Suprapubic skin (tissue), 4 donors: ENCODE results near the gene PSD. TPM values are rescaled to one million over a fixed set of nuclear protein-coding genes. Genes with fewer than 3 reads are reported as not detected.

Experiments used
- DNase-seq, 2 donors: peaks; one replicate each; pipeline ENCODE4 v3.0.0-alpha.2; 2019; ENCODE audit warnings: low spot score in 2 of 2
- H3K27ac ChIP-seq: fragments of 200-600 bp; sonication (generic); one replicate; pipeline ENCODE4 v1.5.1; 2019
- H3K27me3 ChIP-seq: fragments of 200-600 bp; sonication (generic); one replicate; pipeline ENCODE4 v1.5.1; 2019
- H3K36me3 ChIP-seq: fragments of 200-600 bp; sonication (generic); one replicate; pipeline ENCODE4 v1.5.1; 2019
- H3K4me1 ChIP-seq: fragments of 200-600 bp; sonication (generic); one replicate; pipeline ENCODE4 v1.5.1; 2019
- H3K4me3 ChIP-seq: fragments of 200-600 bp; sonication (generic); one replicate; pipeline ENCODE4 v1.5.1; 2019; ENCODE audit warnings: mild to moderate bottlenecking
- H3K9me3 ChIP-seq: fragments of 200-600 bp; sonication (generic); one replicate; pipeline ENCODE4 v1.5.1; 2019
- CTCF ChIP-seq, 2 donors: fragments of 200-600 bp in 1 of 2; fragments of 450-650 bp in 1 of 2; sonication (generic) in 1 of 2; IDR thresholded peaks; one replicate each; pipeline ENCODE4 v1.5.1; 2016 to 2019; ENCODE audit warnings: antibody characterized with exemption in 2 of 2, mild to moderate bottlenecking in 1 of 2, moderate library complexity in 1 of 2
- EP300 ChIP-seq: sonication (generic); formaldehyde crosslinking; IDR thresholded peaks from one replicate; pipeline ENCODE4 v1.6.1; 2017; ENCODE audit warnings: antibody characterized with exemption
- POLR2A ChIP-seq, 2 donors: fragments of 450-650 bp; IDR thresholded peaks; one replicate each; pipeline ENCODE4 v1.6.1; 2017; ENCODE audit warnings: antibody characterized with exemption in 2 of 2, mild to moderate bottlenecking in 2 of 2, moderate library complexity in 2 of 2
- POLR2AphosphoS5 ChIP-seq, 3 donors: sonication (generic); formaldehyde crosslinking; IDR thresholded peaks; one replicate each; pipeline ENCODE4 v1.6.1; 2017; ENCODE audit warnings: antibody characterized with exemption in 3 of 3
- WGBS: methylation state at CpG from one replicate; pipeline ENCODE4 v1.1.5; 2018; 5-methylcytosine and 5-hydroxymethylcytosine counted together
- total RNA-seq, 4 donors: library from RNA; depleted of rRNA; stranded (reverse); fragments of >200 nt; gene quantifications; one replicate each; pipeline ENCODE4 v1.1.0, GENCODE V29; 2016

The PSD gene
- total RNA-seq, 4 donors from 2014 or later = 1.7 to 4.8 (median 2.1) TPM

- no peaks in the 10 kb centered on the region for H3K9me3 ChIP-seq
- H3K4me3 ChIP-seq = peak overlapping the region; percentile 71
- H3K4me1 ChIP-seq = peaks cover 58% of the 10 kb centered on the region
- H3K27ac ChIP-seq = no peak overlapping the region
- H3K27me3 ChIP-seq = no peaks in the 10 kb centered on the region
- peaks cover 21% of the 10 kb centered on the region for H3K36me3 ChIP-seq
- 80% methylated on average over 3 of the region's 17 CpGs for WGBS
- DNase-seq = no peak
- TF ChIP-seq POLR2A (IDR thresholded peaks at IDR 0.05) (no peak), CTCF (IDR thresholded peaks at IDR 0.05) (no peak), EP300 (no peak)
Measured at GRCh38 chr10:102400076-102400475, 18.5 kb downstream of the PSD start.

GRCh38 chr10:102399217-102400021, 19.2 kb downstream of the PSD start:
- Histone ChIP-seq H3K27ac (peak overlapping the region; percentile 85), H3K4me3 (peak overlapping the region; percentile 71), H3K27me3 (no peaks in the 10 kb centered on the region), H3K9me3 (no peaks in the 10 kb centered on the region), H3K36me3 (peaks cover 21% of the 10 kb centered on the region), H3K4me1 (peaks cover 64% of the 10 kb centered on the region)
- peak; percentile 91 to 92 for DNase-seq
- WGBS = 11% methylated on average over 15 of the region's 72 CpGs
- no peak for TF ChIP-seq EP300
- peak; percentile 88 to 98 for TF ChIP-seq CTCF (IDR thresholded peaks at IDR 0.05)
- peak in 2 of 3 donors; percentile 65 to 78 for TF ChIP-seq POLR2AphosphoS5 (IDR thresholded peaks at IDR 0.05)

- peak in 1 of 2 donors; percentile 64 for DNase-seq
- Histone ChIP-seq H3K4me3 (peak overlapping the region; percentile 71), H3K27me3 (no peaks in the 10 kb centered on the region), H3K27ac (no peak overlapping the region), H3K4me1 (peaks cover 68% of the 10 kb centered on the region), H3K36me3 (peaks cover 21% of the 10 kb centered on the region), H3K9me3 (no peaks in the 10 kb centered on the region)
- WGBS = 84% methylated on average over 19 of the region's 21 CpGs
- TF ChIP-seq POLR2AphosphoS5 (IDR thresholded peaks at IDR 0.05) (no peak), EP300 (no peak), POLR2A (IDR thresholded peaks at IDR 0.05) (no peak), CTCF (IDR thresholded peaks at IDR 0.05) (no peak)
Measured at GRCh38 chr10:102398172-102399020, 20.2 kb downstream of the PSD start.

- Histone ChIP-seq H3K4me1 (peaks cover 71% of the 10 kb centered on the region), H3K9me3 (no peaks in the 10 kb centered on the region), H3K36me3 (peaks cover 17% of the 10 kb centered on the region), H3K4me3 (no peak overlapping the region), H3K27ac (no peak overlapping the region), H3K27me3 (no peaks in the 10 kb centered on the region)
- DNase-seq = peak in 1 of 2 donors; percentile 55
- TF ChIP-seq CTCF (IDR thresholded peaks at IDR 0.05) = no peak
- no peak for TF ChIP-seq EP300
- no peak for TF ChIP-seq POLR2AphosphoS5 (IDR thresholded peaks at IDR 0.05)
- TF ChIP-seq POLR2A (IDR thresholded peaks at IDR 0.05) = no peak
- 88% methylated on average over 13 of the region's 14 CpGs for WGBS
Measured at GRCh38 chr10:102397222-102398171, 21.1 kb downstream of the PSD start.
